GM23248 (cell line): Measurements from ENCODE around the gene CIAO2A. TPM values are rescaled to one million over a fixed set of nuclear protein-coding genes. Genes with fewer than 3 reads are reported as not detected.

Experiments used
- DNase-seq: peaks from one replicate; pipeline ENCODE4 v3.0.0-alpha.2; 2015
- H2AFZ ChIP-seq: fragments of 200-600 bp; sonication (generic); 2 replicates; pipeline ENCODE4 v1.6.1; 2016; ENCODE audit warnings: antibody characterized with exemption
- H3F3A ChIP-seq: fragments of 200-600 bp; sonication (generic); 2 replicates; pipeline ENCODE4 v1.6.1; 2016; ENCODE audit warnings: mild to moderate bottlenecking, antibody characterized with exemption, mixed run types; ENCODE audit not compliant: insufficient read depth
- H3K27ac ChIP-seq: fragments of 200-600 bp; sonication (generic); 2 replicates; pipeline ENCODE4 v1.5.1; 2016; ENCODE audit warnings: mild to moderate bottlenecking
- H3K27me3 ChIP-seq: fragments of 200-600 bp; sonication (generic); replicated peaks from 2 replicates; pipeline ENCODE4 v1.6.1; 2016; ENCODE audit warnings: mild to moderate bottlenecking; ENCODE audit not compliant: insufficient read depth
- H3K36me3 ChIP-seq: fragments of 200-600 bp; sonication (generic); 2 replicates; pipeline ENCODE4 v1.6.1; 2016; ENCODE audit warnings: low read depth, mild to moderate bottlenecking
- H3K4me1 ChIP-seq: fragments of 200-600 bp; sonication (generic); 2 replicates; pipeline ENCODE4 v1.6.1; 2016; ENCODE audit warnings: mild to moderate bottlenecking; ENCODE audit not compliant: insufficient read depth
- H3K4me2 ChIP-seq: fragments of 200-600 bp; sonication (generic); one replicate; pipeline ENCODE4 v1.6.1; 2016; ENCODE audit warnings: mild to moderate bottlenecking; ENCODE audit not compliant: unreplicated experiment
- H3K4me3 ChIP-seq: fragments of 200-600 bp; sonication (generic); 2 replicates; pipeline ENCODE4 v1.5.1; 2016; ENCODE audit warnings: mild to moderate bottlenecking
- H3K79me2 ChIP-seq: fragments of 200-600 bp; sonication (generic); 2 replicates; pipeline ENCODE4 v1.6.1; 2016; ENCODE audit warnings: mild to moderate bottlenecking; ENCODE audit not compliant: insufficient read depth
- H3K9ac ChIP-seq: fragments of 200-600 bp; sonication (generic); 2 replicates; pipeline ENCODE4 v1.6.1; 2016; ENCODE audit warnings: mild to moderate bottlenecking
- H3K9me2 ChIP-seq: fragments of 200-600 bp; sonication (generic); 2 replicates; pipeline ENCODE4 v1.6.1; 2016; ENCODE audit warnings: mixed run types, mild to moderate bottlenecking, moderate library complexity; ENCODE audit not compliant: insufficient read depth
- H3K9me3 ChIP-seq: fragments of 200-600 bp; sonication (generic); one replicate; pipeline ENCODE4 v1.6.1; 2017; ENCODE audit warnings: low read depth
- H4K20me1 ChIP-seq: fragments of 200-600 bp; sonication (generic); 2 replicates; pipeline ENCODE4 v1.6.0; 2016; ENCODE audit not compliant: insufficient read depth
- EZH2 ChIP-seq: fragments of 200-600 bp; sonication (generic); IDR thresholded peaks from 2 replicates; pipeline ENCODE4 v1.6.1; 2018; ENCODE audit warnings: antibody characterized with exemption, mild to moderate bottlenecking; ENCODE audit not compliant: insufficient read depth, poor library complexity, severe bottlenecking
- EZH2phosphoT487 ChIP-seq: fragments of 200-600 bp; sonication (generic); IDR thresholded peaks from 2 replicates; pipeline ENCODE4 v1.6.1; 2018; ENCODE audit warnings: antibody characterized with exemption, moderate library complexity, mild to moderate bottlenecking, low read depth; ENCODE audit not compliant: insufficient read depth
- WGBS, 2 experiments: methylation state at CpG; one replicate each; pipeline ENCODE4 v1.1.6; 2015 to 2017; ENCODE audit warnings: low lambda C conversion rate in 2 of 2, low coverage in 1 of 2; ENCODE audit errors: missing lambda C conversion rate in 2 of 2; 5-methylcytosine and 5-hydroxymethylcytosine counted together
- in situ Hi-C: fragments of 300-500 bp; cut with MboI; formaldehyde crosslinking; loops from 2 replicates; pipeline ENCODE4 v1.15.0; 2020
- polyA plus RNA-seq: library from polyadenylated mRNA; unstranded; fragments of >200 nt; fragmentation: Nextera tagmentation; extraction: Ambion mirVana; gene quantifications from 2 replicates; pipeline ENCODE4 v1.2.1, GENCODE V29; 2016
- total RNA-seq: library from RNA; depleted of rRNA; stranded (reverse); fragments of >200 nt; shearing (Covaris generic); gene quantifications from 2 replicates; pipeline ENCODE4 v1.2.3, GENCODE V29; 2014

The CIAO2A gene
- total and polyA plus RNA-seq, 2 experiments from 2014 or later, result 40.5 to 93.8 TPM

- H3K4me1 ChIP-seq, result peaks cover 5% of the 10 kb centered on the region; the same call in 1 of the 2 replicates
- H3K9me2 ChIP-seq, result no peaks in the 10 kb centered on the region
- H4K20me1 ChIP-seq, result no peaks in the 10 kb centered on the region
- H3K27ac ChIP-seq, result no peak overlapping the region
- WGBS, 2 experiments, result 13 to 17% methylated on average over 31 to 45 of the region's 76 CpGs
- in situ Hi-C loops, result no loop called here
- peak overlapping the region; percentile 71 for H3K9ac ChIP-seq
- H3K4me2 ChIP-seq, result peak overlapping the region; percentile 83
- H3K79me2 ChIP-seq, result peaks cover 7% of the 10 kb centered on the region; the same call in 1 of the 2 replicates
- H3F3A ChIP-seq, result no peaks in the 10 kb centered on the region
- H3K4me3 ChIP-seq, result peak overlapping the region; percentile 80
- no peaks in the 10 kb centered on the region for H3K36me3 ChIP-seq
- H3K27me3 ChIP-seq, result no peaks in the 10 kb centered on the region
- H3K9me3 ChIP-seq, result no peaks in the 10 kb centered on the region
- TF ChIP-seq EZH2phosphoT487, result no peak
- no peak for TF ChIP-seq EZH2
- DNase-seq, result no peak
- peak overlapping the region; percentile 84 for H2AFZ ChIP-seq
Observed at GRCh38 chr15:64045774-64046420, 47.7 kb downstream of the CIAO2A start.

GRCh38 chr15:64045101-64045435 lies 48.6 kb downstream of the CIAO2A start:
- peak overlapping the region; percentile 83 for H3K4me2 ChIP-seq
- no peaks in the 10 kb centered on the region for H3K9me2 ChIP-seq
- no peaks in the 10 kb centered on the region for H3K36me3 ChIP-seq
- peak; percentile 13 for DNase-seq
- no peaks in the 10 kb centered on the region for H3K9me3 ChIP-seq
- no peaks in the 10 kb centered on the region for H4K20me1 ChIP-seq
- H3K79me2 ChIP-seq, result peaks cover 7% of the 10 kb centered on the region; the same call in 1 of the 2 replicates
- H3K4me3 ChIP-seq, result peak overlapping the region; percentile 80
- TF ChIP-seq EZH2phosphoT487 (no peak), EZH2 (no peak)
- no peak overlapping the region for H2AFZ ChIP-seq
- WGBS, 2 experiments, result 82 to 89% methylated on average over 5 of the region's 5 CpGs
- H3K9ac ChIP-seq, result no peak overlapping the region
- no peaks in the 10 kb centered on the region for H3F3A ChIP-seq
- in situ Hi-C loops, result no loop called here
- no peaks in the 10 kb centered on the region for H3K27me3 ChIP-seq
- peaks cover 5% of the 10 kb centered on the region; the same call in 1 of the 2 replicates for H3K4me1 ChIP-seq
- no peak overlapping the region for H3K27ac ChIP-seq

GRCh38 chr15:64044300-64045100 lies 49.1 kb downstream of the CIAO2A start:
- in situ Hi-C loops, result no loop called here
- H3K4me2 ChIP-seq, result no peak overlapping the region
- no peaks in the 10 kb centered on the region for H3K36me3 ChIP-seq
- no peak overlapping the region for H3K27ac ChIP-seq
- no peaks in the 10 kb centered on the region for H3F3A ChIP-seq
- H3K9ac ChIP-seq, result no peak overlapping the region
- DNase-seq, result peak; percentile 12
- H3K27me3 ChIP-seq, result no peaks in the 10 kb centered on the region
- WGBS, 2 experiments, result 90 to 93% methylated on average over 7 of the region's 7 CpGs
- no peaks in the 10 kb centered on the region for H3K9me3 ChIP-seq
- peaks cover 5% of the 10 kb centered on the region; the same call in 1 of the 2 replicates for H3K4me1 ChIP-seq
- H3K9me2 ChIP-seq, result no peaks in the 10 kb centered on the region
- H3K4me3 ChIP-seq, result no peak overlapping the region; the same call in 1 of the 2 replicates
- no peaks in the 10 kb centered on the region for H4K20me1 ChIP-seq
- TF ChIP-seq EZH2phosphoT487 (no peak), EZH2 (no peak)
- peaks cover 7% of the 10 kb centered on the region; the same call in 1 of the 2 replicates for H3K79me2 ChIP-seq
- no peak overlapping the region for H2AFZ ChIP-seq

GRCh38 chr15:64038878-64039610 lies 54.6 kb downstream of the CIAO2A start:
- Histone ChIP-seq H3K4me2 (no peak overlapping the region), H4K20me1 (no peaks in the 10 kb centered on the region), H2AFZ (no peak overlapping the region), H3K27me3 (no peaks in the 10 kb centered on the region), H3K4me3 (no peak overlapping the region), H3K9me2 (no peaks in the 10 kb centered on the region), H3K4me1 (no peaks in the 10 kb centered on the region), H3K9me3 (no peaks in the 10 kb centered on the region), H3F3A (no peaks in the 10 kb centered on the region), H3K36me3 (no peaks in the 10 kb centered on the region; the same call in 1 of the 2 replicates), H3K27ac (no peak overlapping the region), H3K79me2 (no peaks in the 10 kb centered on the region), H3K9ac (no peak overlapping the region)
- TF ChIP-seq EZH2phosphoT487 (no peak), EZH2 (no peak)
- whole genome bisulfite sequencing, 2 experiments, result 91 to 96% methylated on average over 4 of the region's 4 CpGs
- DNase-seq, result no peak
- in situ Hi-C loops, result no loop called here
